WTC11 (cell line): ENCODE measurements around the gene LRRC49. TPM values are rescaled to one million over a fixed set of nuclear protein-coding genes. Genes with fewer than 3 reads are reported as not detected.

Experiments
- ATAC-seq: fragments of 200-7000 bp; cut with Tn5 transposase; 2 replicates; pipeline ENCODE4 v1.10.0; 2021; ENCODE audit warnings: mild to moderate bottlenecking, moderate library complexity
- CTCF ChIA-PET: fragments of 300-600 bp; sonication (Branson Sonifier 250); formaldehyde crosslinking; loops from one replicate; lab custom pipeline; 2021; ENCODE audit warnings: antibody characterized with exemption; lab: Charles Lee
- POLR2A ChIA-PET: fragments of 350-600 bp; sonication (Branson Sonifier 250); formaldehyde crosslinking; loops from one replicate; lab custom pipeline; 2021; ENCODE audit warnings: antibody characterized with exemption; lab: Charles Lee
- DNase-seq: peaks from one replicate; pipeline ENCODE4 v3.0.0; 2021; ENCODE audit warnings: low spot score
- H3K27ac Mint-ChIP-seq: 2 replicates; pipeline ENCODE4 v1.8.0; 2021; ENCODE audit warnings: mixed read lengths
- H3K27me3 Mint-ChIP-seq: 2 replicates; pipeline ENCODE4 v1.8.0; 2021; ENCODE audit warnings: low read depth, mild to moderate bottlenecking, moderate library complexity, mixed read lengths
- H3K36me3 Mint-ChIP-seq: 2 replicates; pipeline ENCODE4 v1.8.0; 2021; ENCODE audit warnings: mixed read lengths
- H3K4me1 Mint-ChIP-seq: 2 replicates; pipeline ENCODE4 v1.8.0; 2022; ENCODE audit warnings: mixed read lengths
- H3K4me3 Mint-ChIP-seq: 2 replicates; pipeline ENCODE4 v1.8.0; 2021; ENCODE audit warnings: mild to moderate bottlenecking, moderate library complexity, mixed read lengths
- H3K9me3 Mint-ChIP-seq: 2 replicates; pipeline ENCODE4 v1.8.0; 2021; ENCODE audit warnings: mixed read lengths
- AR ChIP-seq: fragments of 250-450 bp; sonication (Bioruptor Pico); IDR thresholded peaks from 2 replicates; pipeline ENCODE4 v1.9.0; 2021; ENCODE audit warnings: mild to moderate bottlenecking
- CREM ChIP-seq: sonication (generic); formaldehyde crosslinking; IDR thresholded peaks from 2 replicates; pipeline ENCODE4 v1.8.1; 2022; ENCODE audit warnings: mild to moderate bottlenecking, missing genetic modification reagents, moderate library complexity
- E2F5 ChIP-seq: sonication (generic); formaldehyde crosslinking; IDR thresholded peaks from 2 replicates; pipeline ENCODE4 v1.8.1; 2022; ENCODE audit warnings: mild to moderate bottlenecking, moderate library complexity, missing genetic modification reagents
- EMX1 ChIP-seq: fragments of 250-450 bp; sonication (Bioruptor Pico); IDR thresholded peaks from 2 replicates; pipeline ENCODE4 v1.8.0; 2021; ENCODE audit warnings: mild to moderate bottlenecking
- FOXJ3 ChIP-seq: sonication (generic); formaldehyde crosslinking; IDR thresholded peaks from 2 replicates; pipeline ENCODE4 v1.9.0; 2021; ENCODE audit warnings: missing genetic modification reagents, mild to moderate bottlenecking, borderline replicate concordance
- FOXK1 ChIP-seq: sonication (generic); formaldehyde crosslinking; IDR thresholded peaks from 2 replicates; pipeline ENCODE4 v1.8.0; 2022; ENCODE audit warnings: mild to moderate bottlenecking, moderate library complexity, missing genetic modification reagents
- GTF2I ChIP-seq: fragments of 250-450 bp; sonication (Bioruptor Pico); conservative IDR thresholded peaks from 2 replicates; pipeline ENCODE4 v1.4.0; 2021; ENCODE audit warnings: mild to moderate bottlenecking
- IRF1 ChIP-seq: sonication (generic); formaldehyde crosslinking; IDR thresholded peaks from 2 replicates; pipeline ENCODE4 v1.8.0; 2023; ENCODE audit warnings: missing genetic modification reagents
- IRF2 ChIP-seq: sonication (generic); formaldehyde crosslinking; IDR thresholded peaks from 2 replicates; pipeline ENCODE4 v1.8.0; 2022; ENCODE audit warnings: low read depth, missing genetic modification reagents, borderline replicate concordance
- MYBL2 ChIP-seq: sonication (generic); formaldehyde crosslinking; IDR thresholded peaks from 2 replicates; pipeline ENCODE4 v1.8.1; 2023; ENCODE audit warnings: mild to moderate bottlenecking, moderate library complexity, missing genetic modification reagents
- NFYB ChIP-seq: sonication (generic); formaldehyde crosslinking; conservative IDR thresholded peaks from 2 replicates; pipeline ENCODE4 v1.8.0; 2022; ENCODE audit warnings: low read depth, missing genetic modification reagents
- NR2C2 ChIP-seq: sonication (generic); formaldehyde crosslinking; IDR thresholded peaks from 2 replicates; pipeline ENCODE4 v1.8.0; 2022; ENCODE audit warnings: mild to moderate bottlenecking, missing genetic modification reagents
- NR3C1 ChIP-seq: sonication (generic); formaldehyde crosslinking; conservative IDR thresholded peaks from 2 replicates; pipeline ENCODE4 v1.8.1; 2023; ENCODE audit warnings: low read depth, mild to moderate bottlenecking, missing genetic modification reagents
- RELA ChIP-seq: sonication (generic); formaldehyde crosslinking; IDR thresholded peaks from 2 replicates; pipeline ENCODE4 v1.8.1; 2022; ENCODE audit warnings: missing genetic modification reagents, mild to moderate bottlenecking, borderline replicate concordance
- ZBTB43 ChIP-seq: sonication (generic); formaldehyde crosslinking; IDR thresholded peaks from 2 replicates; pipeline ENCODE4 v1.8.1; 2023; ENCODE audit warnings: mild to moderate bottlenecking, missing genetic modification reagents
- ZNF121 ChIP-seq: sonication (generic); formaldehyde crosslinking; IDR thresholded peaks from 2 replicates; pipeline ENCODE4 v1.8.0; 2023; ENCODE audit warnings: missing genetic modification reagents
- ZNF138 ChIP-seq: sonication (generic); formaldehyde crosslinking; conservative IDR thresholded peaks from 2 replicates; pipeline ENCODE4 v1.8.1; 2022; ENCODE audit warnings: mild to moderate bottlenecking, moderate library complexity, missing genetic modification reagents
- ZNF263 ChIP-seq: sonication (generic); formaldehyde crosslinking; IDR thresholded peaks from 2 replicates; pipeline ENCODE4 v1.8.1; 2022; ENCODE audit warnings: low read depth, mild to moderate bottlenecking, moderate library complexity, missing genetic modification reagents
- ZNF416 ChIP-seq: fragments of 250-450 bp; sonication (Bioruptor Pico); IDR thresholded peaks from 2 replicates; pipeline ENCODE4 v1.9.0; 2021; ENCODE audit warnings: mild to moderate bottlenecking, inconsistent platforms
- total RNA-seq: library from RNA; stranded (reverse); gene quantifications from 3 replicates; pipeline ENCODE4 v1.2.3, GENCODE V29; 2021
- TF ChIP-seq, protein P1 (sequence below): sonication (generic); formaldehyde crosslinking; IDR thresholded peaks from 2 replicates; pipeline ENCODE4 v1.8.1; 2023; ENCODE audit warnings: mild to moderate bottlenecking, missing genetic modification reagents, moderate library complexity
- TF ChIP-seq, protein P2 (sequence below): sonication (generic); formaldehyde crosslinking; IDR thresholded peaks from 2 replicates; pipeline ENCODE4 v1.8.0; 2022; ENCODE audit warnings: mild to moderate bottlenecking, missing genetic modification reagents
- TF ChIP-seq, protein P3 (sequence below): sonication (generic); formaldehyde crosslinking; IDR thresholded peaks from 2 replicates; pipeline ENCODE4 v1.8.0; 2023; ENCODE audit warnings: mild to moderate bottlenecking, missing genetic modification reagents

The LRRC49 gene
- total RNA-seq, 1 experiment from 2014 or later, result 6.9 TPM

- TF ChIP-seq, protein P1, sequence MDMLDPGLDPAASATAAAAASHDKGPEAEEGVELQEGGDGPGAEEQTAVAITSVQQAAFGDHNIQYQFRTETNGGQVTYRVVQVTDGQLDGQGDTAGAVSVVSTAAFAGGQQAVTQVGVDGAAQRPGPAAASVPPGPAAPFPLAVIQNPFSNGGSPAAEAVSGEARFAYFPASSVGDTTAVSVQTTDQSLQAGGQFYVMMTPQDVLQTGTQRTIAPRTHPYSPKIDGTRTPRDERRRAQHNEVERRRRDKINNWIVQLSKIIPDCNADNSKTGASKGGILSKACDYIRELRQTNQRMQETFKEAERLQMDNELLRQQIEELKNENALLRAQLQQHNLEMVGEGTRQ (CRISPR knock-in tag), result no peak
- TF ChIP-seq, protein P2, sequence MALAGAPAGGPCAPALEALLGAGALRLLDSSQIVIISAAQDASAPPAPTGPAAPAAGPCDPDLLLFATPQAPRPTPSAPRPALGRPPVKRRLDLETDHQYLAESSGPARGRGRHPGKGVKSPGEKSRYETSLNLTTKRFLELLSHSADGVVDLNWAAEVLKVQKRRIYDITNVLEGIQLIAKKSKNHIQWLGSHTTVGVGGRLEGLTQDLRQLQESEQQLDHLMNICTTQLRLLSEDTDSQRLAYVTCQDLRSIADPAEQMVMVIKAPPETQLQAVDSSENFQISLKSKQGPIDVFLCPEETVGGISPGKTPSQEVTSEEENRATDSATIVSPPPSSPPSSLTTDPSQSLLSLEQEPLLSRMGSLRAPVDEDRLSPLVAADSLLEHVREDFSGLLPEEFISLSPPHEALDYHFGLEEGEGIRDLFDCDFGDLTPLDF, result no peak
- no peak for TF ChIP-seq IRF1 (CRISPR knock-in tag)
- TF ChIP-seq, all 79 proteins: peak for 0
Measured at GRCh38 chr15:70892912-70893560, 410 bp downstream of the LRRC49 start (continued).

- POLR2A ChIA-PET, result no interaction called here
- ATAC-seq, result no peak
Measured at GRCh38 chr15:70902107-70902506, 9.5 kb downstream of the LRRC49 start.

DNA sequence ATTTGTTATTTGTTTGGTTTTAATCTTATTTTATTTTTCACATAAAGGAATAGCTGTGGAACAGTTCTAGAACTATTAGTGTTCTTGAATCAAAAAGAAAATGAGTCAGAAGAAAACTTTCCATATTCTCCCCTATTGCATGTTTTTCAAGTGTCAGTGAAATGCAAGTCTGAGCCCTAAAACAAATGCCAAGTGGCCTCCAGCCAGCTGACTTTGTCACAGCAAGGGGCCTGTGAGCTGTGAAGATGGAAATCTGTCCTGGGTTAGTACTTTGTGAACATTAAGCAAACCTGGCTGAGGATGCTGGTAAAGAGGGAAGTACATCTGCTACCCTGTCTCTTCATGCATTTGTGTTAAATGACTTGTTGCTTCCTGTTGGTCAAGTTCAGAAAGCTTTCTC, 14.2 kb downstream of the LRRC49 start:
- H3K4me1 Mint-ChIP-seq, result 0 out of 2 replicates have a peak, but pooled peaks cover 3% of the 10 kb centered on the region
- no peak overlapping the region for H3K4me3 Mint-ChIP-seq
- ATAC-seq (no peak), DNase-seq (no peak)
- H3K27ac Mint-ChIP-seq, result no peak overlapping the region
- ChIA-PET CTCF (interaction anchor here (1.0 to 1.3 kb wide), 3 partner anchors 10 to 14 kb away, joined by 3 to 5 read pairs (median 3); no protein-coding TSS in a partner anchor), POLR2A (no interaction called here)
- no peaks in the 10 kb centered on the region for H3K27me3 Mint-ChIP-seq
- peaks cover 9% of the 10 kb centered on the region for H3K36me3 Mint-ChIP-seq
- H3K9me3 Mint-ChIP-seq, result peaks cover 6% of the 10 kb centered on the region
- no peak for TF ChIP-seq ZBTB43
- TF ChIP-seq NR2C2 (CRISPR knock-in tag), result no peak
- no peak for TF ChIP-seq ZNF138 (CRISPR knock-in tag)
- TF ChIP-seq FOXK1 (CRISPR knock-in tag), result no peak
- no peak for TF ChIP-seq NR3C1 (CRISPR knock-in tag)
- no peak for TF ChIP-seq ZNF121 (CRISPR knock-in tag)
- TF ChIP-seq ZNF416 (CRISPR knock-in tag), result no peak
- TF ChIP-seq, protein P3, sequence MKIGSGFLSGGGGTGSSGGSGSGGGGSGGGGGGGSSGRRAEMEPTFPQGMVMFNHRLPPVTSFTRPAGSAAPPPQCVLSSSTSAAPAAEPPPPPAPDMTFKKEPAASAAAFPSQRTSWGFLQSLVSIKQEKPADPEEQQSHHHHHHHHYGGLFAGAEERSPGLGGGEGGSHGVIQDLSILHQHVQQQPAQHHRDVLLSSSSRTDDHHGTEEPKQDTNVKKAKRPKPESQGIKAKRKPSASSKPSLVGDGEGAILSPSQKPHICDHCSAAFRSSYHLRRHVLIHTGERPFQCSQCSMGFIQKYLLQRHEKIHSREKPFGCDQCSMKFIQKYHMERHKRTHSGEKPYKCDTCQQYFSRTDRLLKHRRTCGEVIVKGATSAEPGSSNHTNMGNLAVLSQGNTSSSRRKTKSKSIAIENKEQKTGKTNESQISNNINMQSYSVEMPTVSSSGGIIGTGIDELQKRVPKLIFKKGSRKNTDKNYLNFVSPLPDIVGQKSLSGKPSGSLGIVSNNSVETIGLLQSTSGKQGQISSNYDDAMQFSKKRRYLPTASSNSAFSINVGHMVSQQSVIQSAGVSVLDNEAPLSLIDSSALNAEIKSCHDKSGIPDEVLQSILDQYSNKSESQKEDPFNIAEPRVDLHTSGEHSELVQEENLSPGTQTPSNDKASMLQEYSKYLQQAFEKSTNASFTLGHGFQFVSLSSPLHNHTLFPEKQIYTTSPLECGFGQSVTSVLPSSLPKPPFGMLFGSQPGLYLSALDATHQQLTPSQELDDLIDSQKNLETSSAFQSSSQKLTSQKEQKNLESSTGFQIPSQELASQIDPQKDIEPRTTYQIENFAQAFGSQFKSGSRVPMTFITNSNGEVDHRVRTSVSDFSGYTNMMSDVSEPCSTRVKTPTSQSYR (CRISPR knock-in tag), result no peak
- no peak for TF ChIP-seq ZNF263 (CRISPR knock-in tag)
- TF ChIP-seq RELA, result no peak

More at GRCh38 chr15:70902107-70902506, 9.5 kb downstream of the LRRC49 start:
- TF ChIP-seq E2F5 (no peak), CREM (no peak), IRF2 (CRISPR knock-in tag) (no peak), FOXJ3 (no peak), AR (CRISPR knock-in tag) (no peak), NFYB (no peak), MYBL2 (CRISPR knock-in tag) (no peak), GTF2I (no peak), EMX1 (CRISPR knock-in tag) (no peak)
- TF ChIP-seq, all 79 proteins: peak for 0
- H3K9me3 Mint-ChIP-seq, result no peaks in the 10 kb centered on the region
- CTCF ChIA-PET, result no interaction called here
- no peaks in the 10 kb centered on the region for H3K36me3 Mint-ChIP-seq
- no peak overlapping the region for H3K4me3 Mint-ChIP-seq
- no peak for DNase-seq
- 0 out of 2 replicates have a peak, but pooled peaks cover 3% of the 10 kb centered on the region for H3K4me1 Mint-ChIP-seq
- H3K27me3 Mint-ChIP-seq, result no peaks in the 10 kb centered on the region
- H3K27ac Mint-ChIP-seq, result no peak overlapping the region
